HUES48 (cell line): ENCODE results near the gene EXOC4.

Experiments
- H3K27ac ChIP-seq: one replicate; pipeline ENCODE4 v1.7.0; 2013; ENCODE audit warnings: low read depth, low read length, inconsistent platforms
- H3K27me3 ChIP-seq: 2 replicates; pipeline ENCODE4 v1.6.1; 2013; ENCODE audit warnings: mild to moderate bottlenecking, low read length; ENCODE audit not compliant: control insufficient read depth, insufficient read depth
- H3K36me3 ChIP-seq: 2 replicates; pipeline ENCODE4 v1.6.1; 2013; ENCODE audit warnings: low read length; ENCODE audit not compliant: control insufficient read depth, insufficient read depth
- H3K4me1 ChIP-seq: 2 replicates; pipeline ENCODE4 v1.6.1; 2013; ENCODE audit warnings: mild to moderate bottlenecking, low read length; ENCODE audit not compliant: control insufficient read depth, insufficient read depth
- H3K4me3 ChIP-seq: 2 replicates; pipeline ENCODE4 v1.5.1; 2013; ENCODE audit warnings: mild to moderate bottlenecking, low read depth, low read length
- H3K9ac ChIP-seq: 2 replicates; pipeline ENCODE4 v1.6.1; 2013; ENCODE audit warnings: mild to moderate bottlenecking, low read depth, low read length, moderate library complexity
- H3K9me3 ChIP-seq: 2 replicates; pipeline ENCODE4 v1.6.1; 2013; ENCODE audit warnings: low read length; ENCODE audit not compliant: control insufficient read depth, insufficient read depth

EXOC4 gene

GRCh38 chr7:133850497-133851280 is 597.8 kb downstream of the EXOC4 start:
- Histone ChIP-seq H3K9ac (no peak overlapping the region), H3K4me1 (no peaks in the 10 kb centered on the region), H3K9me3 (no peaks in the 10 kb centered on the region), H3K4me3 (no peak overlapping the region), H3K27me3 (no peaks in the 10 kb centered on the region), H3K27ac (no peak overlapping the region), H3K36me3 (no peaks in the 10 kb centered on the region)

GRCh38 chr7:133851411-133851810 is 598.5 kb downstream of the EXOC4 start:
- H3K9me3 ChIP-seq: no peaks in the 10 kb centered on the region
- no peaks in the 10 kb centered on the region for H3K27me3 ChIP-seq
- H3K27ac ChIP-seq: no peak overlapping the region
- H3K4me1 ChIP-seq: no peaks in the 10 kb centered on the region
- H3K36me3 ChIP-seq: no peaks in the 10 kb centered on the region
- no peak overlapping the region for H3K4me3 ChIP-seq
- H3K9ac ChIP-seq: no peak overlapping the region

GRCh38 chr7:133853706-133854276 is 600.9 kb downstream of the EXOC4 start:
- Histone ChIP-seq H3K4me3 (no peak overlapping the region), H3K27me3 (no peaks in the 10 kb centered on the region), H3K36me3 (no peaks in the 10 kb centered on the region), H3K9me3 (no peaks in the 10 kb centered on the region), H3K9ac (no peak overlapping the region), H3K4me1 (no peaks in the 10 kb centered on the region), H3K27ac (no peak overlapping the region)

- no peak overlapping the region for H3K9ac ChIP-seq
- H3K27ac ChIP-seq: no peak overlapping the region
- peaks cover 7% of the 10 kb centered on the region for H3K4me1 ChIP-seq
- H3K9me3 ChIP-seq: no peaks in the 10 kb centered on the region
- no peaks in the 10 kb centered on the region for H3K27me3 ChIP-seq
- no peaks in the 10 kb centered on the region for H3K36me3 ChIP-seq
- no peak overlapping the region for H3K4me3 ChIP-seq
These were observed 601.9 kb downstream of the EXOC4 start for GRCh38 chr7:133854739-133855138.

DNA sequence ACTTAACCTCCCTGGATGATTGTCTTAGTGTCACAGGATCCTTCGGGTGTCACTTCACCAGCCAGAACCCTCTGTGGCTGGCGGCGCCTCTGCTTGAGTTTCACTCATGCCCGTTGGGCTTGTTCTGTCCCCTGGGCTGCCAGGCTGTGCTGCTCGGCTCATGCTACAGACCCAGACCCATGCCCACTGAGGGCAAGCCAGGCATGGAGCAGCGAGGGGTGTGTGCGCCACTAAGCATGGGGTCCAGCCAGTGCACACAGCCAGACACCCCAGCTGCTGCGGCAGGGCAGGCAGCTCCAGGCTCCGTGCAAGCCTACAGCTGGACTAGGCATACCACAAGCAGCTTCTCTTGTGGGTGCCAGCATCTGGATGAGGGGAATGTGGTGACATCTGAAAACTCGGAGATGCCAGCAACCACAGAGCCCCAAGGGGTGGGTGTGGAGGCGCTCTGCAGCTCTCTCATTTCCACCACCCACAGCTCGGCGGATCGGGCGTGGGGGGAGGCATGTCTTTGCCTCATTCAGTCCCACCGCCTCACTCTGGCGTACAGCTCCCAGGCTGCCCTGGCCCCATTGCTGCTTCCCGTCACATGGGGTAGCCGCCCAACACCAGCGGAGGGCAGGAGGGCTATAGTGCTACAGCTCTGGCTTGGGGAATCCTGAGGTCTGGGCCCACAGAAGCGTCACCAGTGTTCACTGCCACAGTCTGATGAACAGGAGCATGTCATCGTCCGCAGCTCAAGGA is 604.7 kb downstream of the EXOC4 start:
- H3K27me3 ChIP-seq: no peaks in the 10 kb centered on the region
- H3K9ac ChIP-seq: no peak overlapping the region
- H3K27ac ChIP-seq: no peak overlapping the region
- peaks cover 13% of the 10 kb centered on the region for H3K4me1 ChIP-seq
- H3K36me3 ChIP-seq: no peaks in the 10 kb centered on the region
- no peak overlapping the region for H3K4me3 ChIP-seq
- H3K9me3 ChIP-seq: no peaks in the 10 kb centered on the region

DNA sequence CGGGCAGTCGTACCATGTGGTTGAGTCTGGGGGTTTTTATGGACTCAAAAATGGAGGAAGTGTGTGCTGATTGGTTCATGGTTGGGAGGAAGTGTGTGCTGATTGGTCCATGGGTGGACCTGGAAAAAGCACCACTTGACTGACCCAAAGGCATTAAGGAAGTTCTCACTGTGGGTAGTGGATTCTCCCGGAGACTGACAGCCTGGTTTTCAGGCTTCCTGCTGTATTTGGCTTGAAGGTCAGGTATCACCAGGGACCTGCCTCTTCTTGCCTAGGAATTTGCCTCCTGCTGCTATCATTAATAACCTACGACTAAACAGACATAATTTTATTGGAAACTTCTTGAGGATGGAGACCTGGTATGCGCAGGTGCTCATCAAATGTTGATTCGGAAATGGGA is 605.4 kb downstream of the EXOC4 start:
- Histone ChIP-seq H3K9me3 (no peaks in the 10 kb centered on the region), H3K27ac (no peak overlapping the region), H3K27me3 (no peaks in the 10 kb centered on the region), H3K4me3 (no peak overlapping the region), H3K4me1 (peaks cover 14% of the 10 kb centered on the region), H3K36me3 (no peaks in the 10 kb centered on the region), H3K9ac (no peak overlapping the region)

DNA sequence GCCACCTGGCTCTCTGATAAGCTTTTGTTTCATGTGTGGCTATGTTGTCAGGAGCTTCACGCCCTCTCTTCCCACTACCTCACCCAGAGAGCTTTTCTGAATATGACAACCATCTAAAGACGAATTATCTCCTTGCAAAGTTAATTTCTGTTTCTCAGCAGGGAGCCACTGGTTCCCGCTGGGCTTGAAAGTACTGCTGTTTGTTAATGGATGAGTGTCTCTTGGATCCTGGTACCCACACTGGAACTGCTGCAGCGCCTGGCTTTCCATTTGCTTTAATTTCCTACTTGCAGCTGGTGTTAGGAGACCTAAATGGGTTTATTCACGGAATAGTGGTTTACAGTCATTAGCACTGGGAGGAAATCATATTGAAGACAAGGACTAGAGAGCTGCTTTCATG is 606.4 kb downstream of the EXOC4 start:
- H3K27me3 ChIP-seq: no peaks in the 10 kb centered on the region
- H3K4me3 ChIP-seq: no peak overlapping the region
- H3K9ac ChIP-seq: no peak overlapping the region
- no peaks in the 10 kb centered on the region for H3K36me3 ChIP-seq
- H3K9me3 ChIP-seq: no peaks in the 10 kb centered on the region
- H3K27ac ChIP-seq: peak overlapping the region; percentile 31
- peaks cover 20% of the 10 kb centered on the region for H3K4me1 ChIP-seq

GRCh38 chr7:133859871-133860450 is 607.1 kb downstream of the EXOC4 start:
- no peak overlapping the region for H3K4me3 ChIP-seq
- H3K9me3 ChIP-seq: no peaks in the 10 kb centered on the region
- no peaks in the 10 kb centered on the region for H3K27me3 ChIP-seq
- no peaks in the 10 kb centered on the region for H3K36me3 ChIP-seq
- peaks cover 20% of the 10 kb centered on the region for H3K4me1 ChIP-seq
- H3K27ac ChIP-seq: no peak overlapping the region
- no peak overlapping the region for H3K9ac ChIP-seq

DNA sequence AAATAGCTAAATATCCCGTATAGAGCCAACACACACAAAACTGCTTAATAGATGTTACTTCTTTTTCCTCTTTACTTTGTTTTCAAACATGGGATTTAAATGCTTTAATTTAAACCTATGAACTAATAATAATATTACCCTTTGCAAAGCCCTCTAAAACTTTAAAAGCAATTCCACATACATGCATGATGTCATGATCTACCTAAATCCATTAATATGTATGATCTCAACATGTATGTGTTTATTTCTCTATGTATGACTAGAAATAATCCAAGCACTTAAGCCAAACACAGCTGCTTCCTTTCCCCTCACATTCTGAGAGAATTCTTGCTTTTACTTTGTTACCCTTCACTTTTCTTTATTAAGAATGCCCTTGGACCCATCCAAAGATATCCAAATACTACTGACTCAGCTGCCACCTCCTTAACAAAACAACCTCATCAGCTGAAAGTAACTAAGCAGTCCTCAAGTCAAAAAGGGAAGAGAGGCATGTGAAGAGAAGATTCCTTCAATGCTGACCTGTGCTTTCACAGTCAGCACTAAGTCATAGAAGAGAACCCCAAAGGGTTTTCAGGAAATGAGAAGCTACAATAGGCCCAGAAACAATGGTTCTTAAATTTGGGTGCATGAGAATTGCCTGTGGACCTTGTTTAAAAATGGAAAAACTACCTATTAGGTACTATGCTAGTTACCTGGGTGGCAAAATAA is 607.9 kb downstream of the EXOC4 start:
- H3K9ac ChIP-seq: no peak overlapping the region
- no peak overlapping the region for H3K27ac ChIP-seq
- no peaks in the 10 kb centered on the region for H3K36me3 ChIP-seq
- peaks cover 20% of the 10 kb centered on the region for H3K4me1 ChIP-seq
- no peaks in the 10 kb centered on the region for H3K27me3 ChIP-seq
- H3K4me3 ChIP-seq: no peak overlapping the region
- no peaks in the 10 kb centered on the region for H3K9me3 ChIP-seq

- Histone ChIP-seq H3K36me3 (no peaks in the 10 kb centered on the region), H3K27me3 (no peaks in the 10 kb centered on the region), H3K27ac (no peak overlapping the region), H3K9me3 (no peaks in the 10 kb centered on the region), H3K4me3 (no peak overlapping the region), H3K9ac (no peak overlapping the region), H3K4me1 (peaks cover 20% of the 10 kb centered on the region)
These were observed 609.0 kb downstream of the EXOC4 start for GRCh38 chr7:133861876-133862275.
